Ovary (tissue), 9 donors: Measurements from ENCODE around the gene NTRK3. TPM values are rescaled to one million over a fixed set of nuclear protein-coding genes. Genes with fewer than 3 reads are reported as not detected.

Experiments used
- DNase-seq, 5 donors: peaks; one replicate each; pipeline ENCODE4 v3.0.0-alpha.2; 2019 to 2020
- H3K27ac ChIP-seq, 2 donors: fragments of 200-600 bp; one replicate each; pipeline versions ENCODE4 v1.5.1 to v1.8.0; 2019 to 2022
- H3K27me3 ChIP-seq: fragments of 200-600 bp; one replicate; pipeline ENCODE4 v1.8.0; 2022
- H3K36me3 ChIP-seq: fragments of 200-600 bp; sonication (generic); one replicate; pipeline ENCODE4 v1.5.1; 2019
- H3K4me1 ChIP-seq: one replicate; pipeline ENCODE4 v1.8.1; 2013; ENCODE audit warnings: mild to moderate bottlenecking, moderate library complexity; ENCODE audit not compliant: insufficient read depth
- H3K4me3 ChIP-seq: fragments of 200-600 bp; sonication (generic); one replicate; pipeline ENCODE4 v1.5.1; 2017
- H3K9me3 ChIP-seq, 2 donors: fragments of 200-600 bp in 1 of 2; sonication (generic) in 1 of 2; one replicate each; pipeline versions ENCODE4 v1.5.1 to v1.8.1; 2013 to 2019; ENCODE audit warnings: mild to moderate bottlenecking in 1 of 2, moderate library complexity in 1 of 2
- EP300 ChIP-seq: sonication (generic); formaldehyde crosslinking; IDR thresholded peaks from one replicate; pipeline ENCODE4 v1.6.1; 2017; ENCODE audit warnings: antibody characterized with exemption
- POLR2A ChIP-seq: fragments of 450-650 bp; IDR thresholded peaks from one replicate; pipeline ENCODE4 v1.6.1; 2017; ENCODE audit warnings: antibody characterized with exemption, mild to moderate bottlenecking, moderate library complexity
- WGBS, 3 donors: extraction: QIAGEN DNeasy Blood & Tissue Kit in 1 of 3; methylation state at CpG; one replicate each; pipeline versions ENCODE4 v1.1.5 to v1.1.7; 2013 to 2017; 5-methylcytosine and 5-hydroxymethylcytosine counted together
- intact Hi-C, 4 donors: fragments of 100-400 bp; cut with DNase I; formaldehyde crosslinking; loops; one replicate each; pipeline versions ENCODE4 v1.11.0 to v1.15.1; 2022 to 2023
- polyA plus RNA-seq, 2 donors: library from polyadenylated mRNA; stranded (reverse); fragments of 200-250 nt in 1 of 2; fragments of 350-450 nt in 1 of 2; fragmentation: Illumina TruSeq in 1 of 2; extraction: RNeasy Lipid Tissue Mini Kit (QIAGEN cat#74804) in 1 of 2; gene quantifications; one replicate each; pipeline ENCODE4 v1.2.3, GENCODE V29; 2013 to 2014
- total RNA-seq, 7 donors: library from RNA; depleted of rRNA in 2 of 7; stranded (reverse); fragments of >200 nt in 2 of 7; fragmentation: NEBNext Ultra II Directional in 3 of 7; extraction: Animal tissue kit (Norgen Biotek cat#: 25700) in 3 of 7; gene quantifications; one replicate each; pipeline versions ENCODE4 v1.1.0 to v1.2.4, GENCODE V29; 2016 to 2023
- TF ChIP-seq, protein P1 (sequence below), 3 donors: fragments of 450-650 bp in 2 of 3; fragments of 200-600 bp in 1 of 3; IDR thresholded peaks; one replicate each; pipeline versions ENCODE4 v1.5.1 to v1.8.0; 2016 to 2022; ENCODE audit warnings: antibody characterized with exemption in 3 of 3, mild to moderate bottlenecking in 1 of 3
- donor health status: DM: no; HTN: no; CAD: no; lungs with moderate emphysema.
- donor health status: DM: no; HTN: no; CAD: no.
- donor health status: Bipolar disorder and iron deficiency.
- donor health status: DM: yes; HTN: yes; CAD: no.
- donor health status: DM: no; HTN: no; CAD: no.
- donor health status: DM: yes; HTN: yes; CAD: no.

NTRK3 gene
- total and polyA plus RNA-seq, 9 donors, result 0.77 to 14.6 (median 2.7) TPM

DNA sequence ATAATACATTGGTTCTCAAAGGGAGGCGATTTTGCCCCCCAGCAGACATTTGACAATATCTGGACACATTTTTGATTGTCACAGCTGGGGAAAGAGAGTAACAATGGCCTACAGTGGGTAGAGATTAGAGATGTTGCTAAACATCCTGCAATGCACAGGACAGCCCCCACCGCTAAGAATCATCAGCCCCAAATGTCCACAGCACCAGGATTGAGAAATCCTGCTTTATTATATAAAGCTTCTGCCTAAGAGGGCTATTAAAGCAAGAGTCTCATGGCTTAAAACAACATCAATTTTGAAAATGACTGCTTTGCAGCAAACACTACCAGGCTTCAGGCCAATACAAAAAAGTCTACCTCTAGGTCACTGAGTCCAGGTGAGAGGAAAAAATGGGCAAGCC, 68.2 kb downstream of the NTRK3 start:
- H3K27ac ChIP-seq, result no peak overlapping the region
- H3K4me3 ChIP-seq, result no peak overlapping the region
- DNase-seq, result no peak
- no peaks in the 10 kb centered on the region for H3K27me3 ChIP-seq
- H3K4me1 ChIP-seq, result no peaks in the 10 kb centered on the region
- intact Hi-C loops, result no loop called here
- WGBS, 3 donors, result 55 to 90% (median 79%) methylated on average over 2 of the region's 2 CpGs
- no peaks in the 10 kb centered on the region for H3K36me3 ChIP-seq
- TF ChIP-seq POLR2A (no peak), EP300 (no peak)
- TF ChIP-seq, protein P1, sequence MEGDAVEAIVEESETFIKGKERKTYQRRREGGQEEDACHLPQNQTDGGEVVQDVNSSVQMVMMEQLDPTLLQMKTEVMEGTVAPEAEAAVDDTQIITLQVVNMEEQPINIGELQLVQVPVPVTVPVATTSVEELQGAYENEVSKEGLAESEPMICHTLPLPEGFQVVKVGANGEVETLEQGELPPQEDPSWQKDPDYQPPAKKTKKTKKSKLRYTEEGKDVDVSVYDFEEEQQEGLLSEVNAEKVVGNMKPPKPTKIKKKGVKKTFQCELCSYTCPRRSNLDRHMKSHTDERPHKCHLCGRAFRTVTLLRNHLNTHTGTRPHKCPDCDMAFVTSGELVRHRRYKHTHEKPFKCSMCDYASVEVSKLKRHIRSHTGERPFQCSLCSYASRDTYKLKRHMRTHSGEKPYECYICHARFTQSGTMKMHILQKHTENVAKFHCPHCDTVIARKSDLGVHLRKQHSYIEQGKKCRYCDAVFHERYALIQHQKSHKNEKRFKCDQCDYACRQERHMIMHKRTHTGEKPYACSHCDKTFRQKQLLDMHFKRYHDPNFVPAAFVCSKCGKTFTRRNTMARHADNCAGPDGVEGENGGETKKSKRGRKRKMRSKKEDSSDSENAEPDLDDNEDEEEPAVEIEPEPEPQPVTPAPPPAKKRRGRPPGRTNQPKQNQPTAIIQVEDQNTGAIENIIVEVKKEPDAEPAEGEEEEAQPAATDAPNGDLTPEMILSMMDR (IDR thresholded peaks at IDR 0.05), result no peak
- H3K9me3 ChIP-seq, result no peaks in the 10 kb centered on the region

DNA sequence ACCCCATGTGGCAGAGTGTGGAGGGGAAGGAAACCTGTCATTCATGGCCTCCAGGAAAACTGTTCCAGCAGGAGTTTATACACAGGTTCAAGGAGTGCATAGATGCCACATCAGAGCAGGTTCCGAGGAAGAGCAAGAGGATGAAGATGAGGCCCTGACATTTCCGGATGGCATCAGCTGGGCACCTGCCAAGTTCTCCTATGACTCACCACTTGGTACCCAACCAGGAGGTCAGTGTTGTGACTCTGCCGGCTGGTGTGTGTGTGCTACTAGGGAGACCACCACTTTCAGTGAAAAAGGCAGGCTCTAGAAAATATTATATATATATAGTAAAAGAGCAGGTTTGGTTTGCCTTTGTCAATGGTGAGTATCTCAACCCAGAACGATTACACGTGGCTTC, 69.3 kb downstream of the NTRK3 start:
- no peaks in the 10 kb centered on the region for H3K9me3 ChIP-seq
- no peaks in the 10 kb centered on the region for H3K36me3 ChIP-seq
- no peaks in the 10 kb centered on the region for H3K4me1 ChIP-seq
- no peaks in the 10 kb centered on the region for H3K27me3 ChIP-seq
- no peak for DNase-seq
- intact Hi-C loops, result no loop called here
- 65 to 71% (median 66%) methylated on average over 5 of the region's 5 CpGs for WGBS, 3 donors
- no peak overlapping the region for H3K4me3 ChIP-seq
- TF ChIP-seq POLR2A (no peak), EP300 (no peak)
- TF ChIP-seq, protein P1 (IDR thresholded peaks at IDR 0.05), result no peak
- no peak overlapping the region for H3K27ac ChIP-seq

DNA sequence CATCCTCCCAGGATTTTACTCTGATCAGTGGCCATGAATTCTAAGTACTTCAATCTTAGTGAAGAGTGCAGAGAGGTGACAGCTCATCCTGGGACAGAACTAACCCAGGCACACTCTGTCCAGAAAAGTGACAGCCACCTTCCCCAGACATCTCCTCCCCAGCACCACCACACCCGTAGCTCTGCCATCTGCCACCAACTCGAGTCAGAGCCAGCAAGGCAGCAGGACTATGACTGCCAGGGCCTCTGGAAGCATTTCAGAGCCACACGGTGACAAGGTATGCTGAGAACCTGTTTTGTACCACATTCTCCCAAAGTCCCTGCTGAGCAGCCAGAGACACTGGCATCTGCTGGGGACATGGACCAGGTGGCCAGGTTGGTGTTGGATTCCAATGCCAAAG, 71.0 kb downstream of the NTRK3 start:
- H3K27ac ChIP-seq, result no peak overlapping the region
- no peak overlapping the region for H3K4me3 ChIP-seq
- 65 to 83% (median 74%) methylated on average over 3 of the region's 3 CpGs for WGBS, 3 donors
- intact Hi-C loops, result no loop called here
- no peaks in the 10 kb centered on the region for H3K9me3 ChIP-seq
- H3K36me3 ChIP-seq, result no peaks in the 10 kb centered on the region
- H3K4me1 ChIP-seq, result no peaks in the 10 kb centered on the region
- DNase-seq, result no peak
- no peak for TF ChIP-seq POLR2A
- TF ChIP-seq, protein P1 (IDR thresholded peaks at IDR 0.05), result no peak
- TF ChIP-seq EP300, result no peak
- no peaks in the 10 kb centered on the region for H3K27me3 ChIP-seq

DNA sequence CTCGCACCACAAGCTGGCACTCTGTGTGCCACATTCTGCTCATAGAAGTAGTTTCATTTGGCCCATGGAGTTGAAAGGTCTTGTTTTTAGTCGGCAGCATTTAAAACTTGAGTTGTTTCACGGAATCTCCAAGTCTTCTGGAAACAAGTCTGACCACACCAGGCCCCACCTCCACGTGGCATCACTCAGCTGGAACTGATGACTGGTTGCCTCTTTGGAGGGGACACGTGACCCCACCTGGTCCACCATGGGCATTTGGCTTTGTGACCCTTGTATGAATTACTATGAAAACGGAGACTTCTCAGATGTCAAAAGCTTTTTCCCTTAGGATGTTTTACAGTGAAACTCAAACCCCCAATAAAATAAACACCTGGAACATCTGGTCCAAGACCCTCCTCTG, 74.9 kb downstream of the NTRK3 start:
- no peak for TF ChIP-seq EP300
- TF ChIP-seq, protein P1 (IDR thresholded peaks at IDR 0.05), result no peak
- TF ChIP-seq POLR2A, result no peak
- no peaks in the 10 kb centered on the region for H3K9me3 ChIP-seq
- no peaks in the 10 kb centered on the region for H3K36me3 ChIP-seq
- H3K4me3 ChIP-seq, result no peak overlapping the region
- no peak for DNase-seq
- H3K27ac ChIP-seq, result no peak overlapping the region
- intact Hi-C loops, result no loop called here
- H3K4me1 ChIP-seq, result no peaks in the 10 kb centered on the region
- H3K27me3 ChIP-seq, result no peaks in the 10 kb centered on the region
- WGBS, 3 donors, result 70 to 84% (median 72%) methylated on average over 6 of the region's 6 CpGs

DNA sequence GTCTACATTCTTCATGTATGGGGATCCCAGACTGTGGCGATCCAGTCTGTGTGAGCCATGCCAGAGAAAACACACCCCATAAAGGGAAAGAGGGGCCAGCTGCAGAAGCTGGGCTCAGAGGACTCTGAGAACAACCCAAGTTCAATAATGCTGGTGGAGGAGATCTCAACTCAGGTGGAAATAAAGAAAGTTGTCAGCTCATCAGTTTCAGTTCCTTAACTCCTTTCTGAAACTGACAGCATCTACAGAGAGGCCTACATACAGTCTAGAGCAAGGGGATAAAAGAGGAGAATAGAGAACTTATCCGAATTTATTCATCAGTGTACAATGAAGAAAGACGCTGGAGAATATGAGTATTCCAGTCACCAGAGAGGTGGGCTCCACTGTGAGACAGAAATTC, 77.0 kb downstream of the NTRK3 start:
- Histone ChIP-seq H3K9me3 (no peaks in the 10 kb centered on the region), H3K27ac (no peak overlapping the region), H3K4me3 (no peak overlapping the region), H3K36me3 (no peaks in the 10 kb centered on the region), H3K4me1 (no peaks in the 10 kb centered on the region), H3K27me3 (no peaks in the 10 kb centered on the region)
- no peak for DNase-seq
- TF ChIP-seq, protein P1 (IDR thresholded peaks at IDR 0.05), result no peak
- TF ChIP-seq EP300 (no peak), POLR2A (no peak)
- WGBS, 3 donors, result 88 to 90% (median 90%) methylated on average over 3 of the region's 3 CpGs
- intact Hi-C loops, result no loop called here
